Neural crest cell (in vitro differentiated cells): ENCODE data around the gene JMJD6. TPM values are rescaled to one million over a fixed set of nuclear protein-coding genes. Genes with fewer than 3 reads are reported as not detected.
"Not testable (repeated sequence)": the region's sequence is repeated elsewhere in the genome, so short reads cannot be mapped to it uniquely, and the experiment has no call there.

Experiments
- DNase-seq: peaks from one replicate; pipeline ENCODE4 v3.0.0; 2021; ENCODE audit warnings: low read depth, mixed read lengths, low spot score
- H3K27ac Mint-ChIP-seq: one replicate; pipeline ENCODE4 v1.8.0; 2021; ENCODE audit warnings: mild to moderate bottlenecking, mixed read lengths; ENCODE audit not compliant: unreplicated experiment
- H3K27me3 Mint-ChIP-seq: 2 replicates; pipeline ENCODE4 v1.8.0; 2021; ENCODE audit warnings: low read depth, mild to moderate bottlenecking, mixed read lengths
- H3K36me3 Mint-ChIP-seq: 2 replicates; pipeline ENCODE4 v1.8.0; 2021; ENCODE audit warnings: low read depth, mild to moderate bottlenecking, mixed read lengths
- H3K4me1 Mint-ChIP-seq: 2 replicates; pipeline ENCODE4 v1.8.0; 2021; ENCODE audit warnings: mixed read lengths
- H3K4me3 Mint-ChIP-seq: one replicate; pipeline ENCODE4 v1.8.0; 2021; ENCODE audit warnings: mild to moderate bottlenecking, mixed read lengths
- H3K9me3 Mint-ChIP-seq: 2 replicates; pipeline ENCODE4 v1.8.0; 2021; ENCODE audit warnings: mixed read lengths
- total RNA-seq: library from RNA; stranded (reverse); gene quantifications from 2 replicates; pipeline ENCODE4 v1.2.1, GENCODE V29; 2021
- TF ChIP-seq, protein P1 (sequence below): fragments of 200-600 bp; sonication (generic); conservative IDR thresholded peaks from 2 replicates; pipeline ENCODE4 v1.5.0; 2021; ENCODE audit warnings: antibody characterized with exemption, mild to moderate bottlenecking

JMJD6 gene
- total RNA-seq, 1 donor from 2014 or later = 29.0 TPM

- no peak for DNase-seq
- Mint-ChIP-seq H3K4me1 (peaks cover 56% of the 10 kb centered on the region), H3K9me3 (no peaks in the 10 kb centered on the region), H3K27me3 (peaks cover 5% of the 10 kb centered on the region), H3K27ac (no peak overlapping the region), H3K4me3 (peak overlapping the region; percentile 99), H3K36me3 (peaks cover 35% of the 10 kb centered on the region)
- TF ChIP-seq, protein P1, sequence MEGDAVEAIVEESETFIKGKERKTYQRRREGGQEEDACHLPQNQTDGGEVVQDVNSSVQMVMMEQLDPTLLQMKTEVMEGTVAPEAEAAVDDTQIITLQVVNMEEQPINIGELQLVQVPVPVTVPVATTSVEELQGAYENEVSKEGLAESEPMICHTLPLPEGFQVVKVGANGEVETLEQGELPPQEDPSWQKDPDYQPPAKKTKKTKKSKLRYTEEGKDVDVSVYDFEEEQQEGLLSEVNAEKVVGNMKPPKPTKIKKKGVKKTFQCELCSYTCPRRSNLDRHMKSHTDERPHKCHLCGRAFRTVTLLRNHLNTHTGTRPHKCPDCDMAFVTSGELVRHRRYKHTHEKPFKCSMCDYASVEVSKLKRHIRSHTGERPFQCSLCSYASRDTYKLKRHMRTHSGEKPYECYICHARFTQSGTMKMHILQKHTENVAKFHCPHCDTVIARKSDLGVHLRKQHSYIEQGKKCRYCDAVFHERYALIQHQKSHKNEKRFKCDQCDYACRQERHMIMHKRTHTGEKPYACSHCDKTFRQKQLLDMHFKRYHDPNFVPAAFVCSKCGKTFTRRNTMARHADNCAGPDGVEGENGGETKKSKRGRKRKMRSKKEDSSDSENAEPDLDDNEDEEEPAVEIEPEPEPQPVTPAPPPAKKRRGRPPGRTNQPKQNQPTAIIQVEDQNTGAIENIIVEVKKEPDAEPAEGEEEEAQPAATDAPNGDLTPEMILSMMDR = no peak
Observed at GRCh38 chr17:76735006-76735405, 8.6 kb upstream of the JMJD6 start.

DNA sequence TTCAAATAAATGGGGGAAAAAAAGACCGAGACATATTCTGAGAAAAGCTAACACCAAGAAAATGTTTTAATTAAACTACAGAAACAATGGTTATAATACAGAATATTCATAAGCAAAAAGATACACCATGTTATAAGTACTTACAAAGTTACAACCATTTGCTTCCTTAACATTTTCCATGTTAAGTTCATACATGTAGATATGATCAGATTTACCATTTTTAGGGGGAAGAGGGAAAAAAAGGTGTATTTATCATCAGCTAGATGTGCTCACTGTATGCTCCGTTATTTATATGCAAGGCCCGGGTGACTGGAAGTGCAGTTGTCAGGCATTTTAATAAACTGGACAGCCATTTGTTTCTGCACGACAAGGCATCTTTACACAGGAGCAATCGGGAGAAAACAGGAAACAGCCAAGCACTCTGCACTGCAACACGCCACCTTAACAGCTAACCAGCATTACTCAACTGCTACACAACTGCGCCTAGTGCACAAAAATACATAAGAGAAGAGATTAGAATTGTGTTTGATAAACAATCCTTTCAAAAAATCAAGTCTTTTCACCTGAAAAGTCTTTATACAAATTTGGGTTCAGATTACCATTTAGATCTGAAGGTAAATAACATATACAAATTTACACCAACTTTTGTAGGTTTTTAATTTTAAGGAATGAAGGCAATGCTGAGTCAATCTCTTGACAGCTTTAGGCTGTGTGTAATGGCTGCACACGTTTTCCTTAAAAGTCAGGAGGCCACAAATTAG is 7.9 kb upstream of the JMJD6 start:
- Mint-ChIP-seq H3K4me1 (peaks cover 56% of the 10 kb centered on the region), H3K4me3 (peak overlapping the region; percentile 99), H3K27ac (no peak overlapping the region), H3K36me3 (peaks cover 35% of the 10 kb centered on the region), H3K9me3 (no peaks in the 10 kb centered on the region), H3K27me3 (peaks cover 5% of the 10 kb centered on the region)
- DNase-seq = no peak
- TF ChIP-seq, protein P1 = no peak

- Mint-ChIP-seq H3K27me3 (peaks cover 5% of the 10 kb centered on the region), H3K27ac (no peak overlapping the region), H3K4me1 (peaks cover 51% of the 10 kb centered on the region), H3K36me3 (peaks cover 35% of the 10 kb centered on the region), H3K4me3 (peak overlapping the region; percentile 99), H3K9me3 (no peaks in the 10 kb centered on the region)
- no peak for DNase-seq
- TF ChIP-seq, protein P1 = no peak
Observed at GRCh38 chr17:76733618-76733957, 7.2 kb upstream of the JMJD6 start.

DNA sequence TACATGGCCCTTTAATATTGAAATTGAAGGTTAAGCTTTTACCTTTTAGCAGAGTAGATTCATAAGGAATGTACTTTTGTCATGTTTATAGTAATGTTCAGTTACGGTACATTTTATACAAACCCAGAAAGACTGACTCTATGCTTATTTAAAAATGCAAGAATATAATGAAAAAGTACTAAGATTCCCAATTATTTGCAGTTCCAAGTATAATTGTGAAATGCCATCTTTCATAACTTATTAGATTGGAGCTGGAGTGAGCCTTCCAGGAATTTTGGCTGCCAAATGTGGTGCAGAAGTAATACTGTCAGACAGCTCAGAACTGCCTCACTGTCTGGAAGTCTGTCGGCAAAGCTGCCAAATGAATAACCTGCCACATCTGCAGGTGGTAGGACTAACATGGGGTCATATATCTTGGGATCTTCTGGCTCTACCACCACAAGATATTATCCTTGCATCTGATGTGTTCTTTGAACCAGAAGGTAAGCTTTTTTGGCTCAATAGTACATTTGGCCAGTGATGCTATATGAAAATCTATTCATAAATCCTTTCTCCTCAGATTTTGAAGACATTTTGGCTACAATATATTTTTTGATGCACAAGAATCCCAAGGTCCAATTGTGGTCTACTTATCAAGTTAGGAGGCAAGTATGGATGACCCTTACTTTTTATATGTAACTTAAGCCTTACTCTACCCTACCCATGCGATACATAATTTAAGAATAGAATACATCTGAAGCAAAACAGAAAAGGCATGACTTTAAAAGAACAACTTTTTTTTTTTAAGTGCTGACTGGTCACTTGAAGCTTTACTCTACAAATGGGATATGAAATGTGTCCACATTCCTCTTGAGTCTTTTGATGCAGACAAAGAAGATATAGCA is 6.6 kb upstream of the JMJD6 start:
- Mint-ChIP-seq H3K9me3 (no peaks in the 10 kb centered on the region), H3K36me3 (peaks cover 35% of the 10 kb centered on the region), H3K4me3 (peak overlapping the region; percentile 99), H3K27ac (no peak overlapping the region), H3K27me3 (peaks cover 5% of the 10 kb centered on the region), H3K4me1 (peaks cover 46% of the 10 kb centered on the region)
- DNase-seq = no peak
- TF ChIP-seq, protein P1 = no peak

- H3K9me3 Mint-ChIP-seq, H3K27me3 Mint-ChIP-seq, DNase-seq, H3K27ac Mint-ChIP-seq: not testable (repeated sequence)
- peak overlapping the region; percentile 99 for H3K4me3 Mint-ChIP-seq
- peaks cover 53% of the 10 kb centered on the region for H3K4me1 Mint-ChIP-seq
- H3K36me3 Mint-ChIP-seq = peaks cover 35% of the 10 kb centered on the region
Observed at GRCh38 chr17:76731800-76732733, 5.7 kb upstream of the JMJD6 start.
